Parathyroid adenoma (tissue), 2 donors: ENCODE data around the gene NPIPB2.
"Not testable (repeated sequence)": the region's sequence is repeated elsewhere in the genome, so short reads cannot be mapped to it uniquely, and the experiment has no call there.

Experiments
- H2AFZ ChIP-seq: fragments of 300-600 bp; sonication (generic); one replicate; pipeline ENCODE4 v1.7.0; 2017; ENCODE audit warnings: antibody characterized with exemption, mild to moderate bottlenecking
- H3K27ac ChIP-seq: fragments of 300-600 bp; sonication (generic); one replicate; pipeline ENCODE4 v1.7.0; 2017
- H3K27me3 ChIP-seq: fragments of 300-600 bp; sonication (generic); one replicate; pipeline ENCODE4 v1.7.0; 2017; ENCODE audit warnings: low read length; ENCODE audit not compliant: control insufficient read depth, insufficient read depth
- H3K36me3 ChIP-seq: fragments of 300-600 bp; sonication (generic); one replicate; pipeline ENCODE4 v1.7.0; 2017; ENCODE audit warnings: low read length; ENCODE audit not compliant: control insufficient read depth, insufficient read depth
- H3K4me1 ChIP-seq: fragments of 300-600 bp; sonication (generic); one replicate; pipeline ENCODE4 v1.7.0; 2017; ENCODE audit warnings: control low read depth
- H3K4me2 ChIP-seq: fragments of 300-600 bp; sonication (generic); one replicate; pipeline ENCODE4 v1.7.0; 2017; ENCODE audit warnings: low read length
- H3K4me3 ChIP-seq: fragments of 300-600 bp; sonication (generic); one replicate; pipeline ENCODE4 v1.7.0; 2017; ENCODE audit warnings: low read depth, low read length
- H3K79me2 ChIP-seq: fragments of 300-600 bp; sonication (generic); one replicate; pipeline ENCODE4 v1.7.0; 2017; ENCODE audit warnings: control low read depth
- H3K9ac ChIP-seq: fragments of 300-600 bp; sonication (generic); one replicate; pipeline ENCODE4 v1.7.0; 2017; ENCODE audit warnings: mild to moderate bottlenecking
- H3K9me3 ChIP-seq: fragments of 300-600 bp; sonication (generic); one replicate; pipeline ENCODE4 v1.7.0; 2017; ENCODE audit warnings: low read length; ENCODE audit not compliant: control insufficient read depth
- CTCF ChIP-seq: fragments of 300-600 bp; sonication (generic); IDR thresholded peaks from one replicate; pipeline ENCODE4 v1.7.0; 2017; ENCODE audit warnings: antibody characterized with exemption, mild to moderate bottlenecking
- donor health status: primary hyperparathyroidism.

NPIPB2 gene

GRCh38 chr16:11949527-11949926 lies 7.7 kb upstream of the NPIPB2 start:
- Histone ChIP-seq H3K9me3 (no peaks in the 10 kb centered on the region), H3K27me3 (no peaks in the 10 kb centered on the region), H3K4me2 (no peak overlapping the region), H2AFZ (no peak overlapping the region), H3K27ac (no peak overlapping the region), H3K36me3 (no peaks in the 10 kb centered on the region), H3K9ac (no peak overlapping the region), H3K4me3 (no peak overlapping the region), H3K79me2 (no peaks in the 10 kb centered on the region), H3K4me1 (no peaks in the 10 kb centered on the region)
- peak; percentile 69 for TF ChIP-seq CTCF

- H3K79me2 ChIP-seq = no peaks in the 10 kb centered on the region
These were observed 7.0 kb upstream of the NPIPB2 start for GRCh38 chr16:11948819-11949218.

GRCh38 chr16:11946433-11946832 lies 4.6 kb upstream of the NPIPB2 start:
- H3K79me2 ChIP-seq = no peaks in the 10 kb centered on the region
- H3K4me2 ChIP-seq = no peak overlapping the region
- H2AFZ ChIP-seq = no peak overlapping the region
- no peaks in the 10 kb centered on the region for H3K36me3 ChIP-seq
- no peak overlapping the region for H3K4me3 ChIP-seq
- H3K9me3 ChIP-seq = no peaks in the 10 kb centered on the region
- H3K27ac ChIP-seq = no peak overlapping the region
- H3K27me3 ChIP-seq = no peaks in the 10 kb centered on the region
- no peak overlapping the region for H3K9ac ChIP-seq
- H3K4me1 ChIP-seq = no peaks in the 10 kb centered on the region
- TF ChIP-seq CTCF = no peak

More at GRCh38 chr16:11948819-11949218, 7.0 kb upstream of the NPIPB2 start:
- Histone ChIP-seq H3K4me2 (no peak overlapping the region), H3K4me1 (no peaks in the 10 kb centered on the region), H3K9me3 (no peaks in the 10 kb centered on the region), H3K9ac (no peak overlapping the region), H3K27ac (no peak overlapping the region), H3K4me3 (no peak overlapping the region), H3K27me3 (no peaks in the 10 kb centered on the region), H3K36me3 (no peaks in the 10 kb centered on the region), H2AFZ (no peak overlapping the region)
- TF ChIP-seq CTCF = no peak

- H3K9ac ChIP-seq, H3K9me3 ChIP-seq, H3K27ac ChIP-seq, H3K4me3 ChIP-seq, H3K4me1 ChIP-seq, H3K27me3 ChIP-seq, H3K79me2 ChIP-seq, H3K4me2 ChIP-seq, H3K36me3 ChIP-seq, H2AFZ ChIP-seq: not testable (repeated sequence)
These were observed 14.5 kb downstream of the NPIPB2 start for GRCh38 chr16:11927350-11927749.

- not testable (repeated sequence) for H3K27me3 ChIP-seq, H3K79me2 ChIP-seq, H2AFZ ChIP-seq, H3K36me3 ChIP-seq, H3K4me3 ChIP-seq, H3K9me3 ChIP-seq, H3K27ac ChIP-seq, H3K4me2 ChIP-seq, H3K9ac ChIP-seq, H3K4me1 ChIP-seq
These were observed 17.8 kb downstream of the NPIPB2 start for GRCh38 chr16:11924046-11924445.

- H2AFZ ChIP-seq = peak overlapping the region; percentile 95
- H3K9ac ChIP-seq = no peak overlapping the region
- peak overlapping the region; percentile 98 for H3K4me2 ChIP-seq
- H3K4me1 ChIP-seq = peaks cover 10% of the 10 kb centered on the region
- no peaks in the 10 kb centered on the region for H3K36me3 ChIP-seq
- peak overlapping the region; percentile 16 for H3K27ac ChIP-seq
- peaks cover 22% of the 10 kb centered on the region for H3K79me2 ChIP-seq
- no peaks in the 10 kb centered on the region for H3K9me3 ChIP-seq
- no peak for TF ChIP-seq CTCF
- peak overlapping the region; percentile 79 for H3K4me3 ChIP-seq
- no peaks in the 10 kb centered on the region for H3K27me3 ChIP-seq
These were observed 25.1 kb downstream of the NPIPB2 start for GRCh38 chr16:11916524-11917285.
